Forelimb muscle (tissue), 1 donor: ENCODE results near the gene ARTN. TPM values are rescaled to one million over a fixed set of nuclear protein-coding genes. Genes with fewer than 3 reads are reported as not detected.

Source experiments
- DNase-seq: peaks from one replicate; pipeline ENCODE4 v3.0.0-alpha.2; 2013; ENCODE audit warnings: low read depth
- polyA plus RNA-seq: library from polyadenylated mRNA; unstranded; fragments of 120-200 nt; gene quantifications from one replicate; pipeline ENCODE4 v1.2.1, GENCODE V29; 2013; ENCODE audit not compliant: insufficient read length

The ARTN gene
- polyA plus RNA-seq, 1 donor = 1.6 TPM

- no peak for DNase-seq
Observed at GRCh38 chr1:43924516-43924915, 9.1 kb upstream of the ARTN start.

GRCh38 chr1:43925846-43926245 lies 7.8 kb upstream of the ARTN start:
- DNase-seq = no peak

GRCh38 chr1:43930168-43930948 lies 3.2 kb upstream of the ARTN start:
- DNase-seq = no peak

GRCh38 chr1:43930949-43931275 lies 2.7 kb upstream of the ARTN start:
- no peak for DNase-seq

GRCh38 chr1:43931711-43932660 lies 1.6 kb upstream of the ARTN start:
- no peak for DNase-seq

- no peak for DNase-seq
Observed at GRCh38 chr1:43932786-43933385, 715 bp upstream of the ARTN start.

- peak; percentile 24 for DNase-seq
Observed at GRCh38 chr1:43934101-43934985, 742 bp downstream of the ARTN start.

- DNase-seq = no peak
Observed at GRCh38 chr1:43934986-43935324, 1.4 kb downstream of the ARTN start.

- DNase-seq = no peak
Observed at GRCh38 chr1:43935711-43936427, 2.3 kb downstream of the ARTN start.

- no peak for DNase-seq
Observed at GRCh38 chr1:43936431-43937151, 3.0 kb downstream of the ARTN start.

GRCh38 chr1:43937179-43937865 lies 3.7 kb downstream of the ARTN start:
- DNase-seq = no peak

- no peak for DNase-seq
Observed at GRCh38 chr1:43938383-43938782, 4.8 kb downstream of the ARTN start.

- DNase-seq = peak; percentile 25
Observed at GRCh38 chr1:43938892-43939587, 5.4 kb downstream of the ARTN start.

GRCh38 chr1:43942411-43942810 lies 8.8 kb downstream of the ARTN start:
- no peak for DNase-seq

GRCh38 chr1:43944860-43945259 lies 11.3 kb downstream of the ARTN start:
- no peak for DNase-seq

GRCh38 chr1:43945674-43946235 lies 12.2 kb downstream of the ARTN start:
- no peak for DNase-seq

- peak; percentile 84 for DNase-seq
Observed at GRCh38 chr1:43946236-43947060, 12.8 kb downstream of the ARTN start, which contains the start of gene IPO13. Gene IPO13 (plus strand): TSS chr1:43946950. CDS start chr1:43947601, 651 bp downstream.
